Tibial nerve (tissue), 3 donors: ENCODE results near the gene VAMP8.

Experiments used
- CTCF ChIP-seq, 5 experiments: fragments of 200-600 bp in 3 of 5; fragments of 450-650 bp in 2 of 5; sonication (generic) in 3 of 5; IDR thresholded peaks; one replicate each; pipeline ENCODE4 v1.5.1; 2016 to 2019; ENCODE audit warnings: antibody characterized with exemption in 5 of 5, mild to moderate bottlenecking in 3 of 5, moderate library complexity in 2 of 5
- POLR2A ChIP-seq, 2 donors: fragments of 450-650 bp; IDR thresholded peaks; one replicate each; pipeline ENCODE4 v1.6.1; 2017; ENCODE audit warnings: antibody characterized with exemption in 2 of 2, mild to moderate bottlenecking in 2 of 2, moderate library complexity in 2 of 2

GRCh38 chr2:85531589-85531988 is 45.8 kb upstream of the VAMP8 start:
- TF ChIP-seq CTCF (IDR thresholded peaks at IDR 0.05) (no peak), POLR2A (IDR thresholded peaks at IDR 0.05) (no peak)
